HG03135 (cell line): Measurements from ENCODE around the gene DMAC2.
"Not testable (repeated sequence)": the region's sequence is repeated elsewhere in the genome, so short reads cannot be mapped to it uniquely, and the experiment has no call there.

Experiments used
- ATAC-seq: cut with Tn5 transposase; IDR thresholded peaks from one replicate; pipeline ENCODE4 v1.9.1; 2021; ENCODE audit warnings: mild to moderate bottlenecking, moderate library complexity; ENCODE audit not compliant: unreplicated experiment

DMAC2 gene

DNA sequence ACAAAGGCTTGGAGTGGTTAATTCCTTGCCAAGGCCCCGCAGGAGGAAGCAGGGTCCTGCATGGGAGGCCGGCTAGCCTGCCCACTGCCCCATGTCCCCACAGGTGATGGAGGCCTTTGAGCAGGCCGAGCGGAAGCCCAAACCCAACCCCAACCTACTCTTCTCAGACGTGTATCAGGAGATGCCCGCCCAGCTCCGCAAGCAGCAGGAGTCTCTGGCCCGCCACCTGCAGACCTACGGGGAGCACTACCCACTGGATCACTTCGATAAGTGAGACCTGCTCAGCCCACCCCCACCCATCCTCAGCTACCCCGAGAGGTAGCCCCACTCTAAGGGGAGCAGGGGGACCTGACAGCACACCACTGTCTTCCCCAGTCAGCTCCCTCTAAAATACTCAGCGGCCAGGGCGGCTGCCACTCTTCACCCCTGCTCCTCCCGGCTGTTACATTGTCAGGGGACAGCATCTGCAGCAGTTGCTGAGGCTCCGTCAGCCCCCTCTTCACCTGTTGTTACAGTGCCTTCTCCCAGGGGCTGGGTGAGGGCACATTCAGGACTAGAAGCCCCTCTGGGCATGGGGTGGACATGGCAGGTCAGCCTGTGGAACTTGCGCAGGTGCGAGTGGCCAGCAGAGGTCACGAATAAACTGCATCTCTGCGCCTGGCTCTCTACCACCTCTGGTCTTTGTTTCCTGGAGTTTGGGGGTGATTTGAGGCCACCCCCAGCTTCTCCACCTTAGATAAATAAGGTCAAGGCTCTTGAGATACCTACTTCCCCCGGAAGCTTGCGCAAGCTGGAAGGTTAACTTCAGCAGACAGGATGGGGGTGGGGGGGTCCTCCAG is 15.2 kb downstream of the DMAC2 start:
- ATAC-seq, result no peak

DNA sequence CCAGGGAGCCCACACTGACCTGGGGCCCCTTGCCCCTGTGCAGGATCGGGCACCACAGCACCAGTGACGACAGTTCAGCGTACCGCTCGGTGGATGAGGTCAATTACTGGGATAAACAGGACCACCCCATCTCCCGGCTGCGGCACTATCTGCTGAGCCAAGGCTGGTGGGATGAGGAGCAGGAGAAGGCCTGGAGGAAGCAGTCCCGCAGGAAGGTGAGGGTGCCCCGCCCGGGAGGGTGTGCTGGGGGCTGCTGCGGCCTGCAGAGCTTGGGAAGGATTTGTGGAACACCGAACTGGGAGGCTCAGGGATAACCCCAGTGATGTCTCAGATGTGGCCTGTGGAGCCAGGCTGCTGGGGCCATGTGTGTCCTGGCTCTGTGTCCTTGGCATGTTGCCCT is 16.8 kb downstream of the DMAC2 start:
- ATAC-seq, result no peak

DNA sequence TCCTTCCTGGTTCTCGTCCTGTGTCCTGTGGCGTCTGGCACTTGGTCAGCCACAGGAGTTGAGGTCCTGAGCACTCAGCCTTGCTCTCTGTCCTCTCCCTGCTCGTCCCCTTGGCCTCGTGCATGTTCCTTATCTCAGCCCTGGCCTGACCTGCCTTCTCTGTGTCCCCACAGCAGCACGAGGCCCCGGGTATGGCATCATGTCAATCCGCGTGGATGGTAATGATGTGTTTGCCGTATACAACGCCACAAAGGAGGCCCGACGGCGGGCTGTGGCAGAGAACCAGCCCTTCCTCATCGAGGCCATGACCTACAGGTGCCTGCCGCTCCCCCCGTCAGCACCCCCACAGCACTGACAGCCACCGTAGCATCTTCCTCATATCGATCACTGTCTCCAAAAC is 17.3 kb downstream of the DMAC2 start:
- no peak for ATAC-seq

DNA sequence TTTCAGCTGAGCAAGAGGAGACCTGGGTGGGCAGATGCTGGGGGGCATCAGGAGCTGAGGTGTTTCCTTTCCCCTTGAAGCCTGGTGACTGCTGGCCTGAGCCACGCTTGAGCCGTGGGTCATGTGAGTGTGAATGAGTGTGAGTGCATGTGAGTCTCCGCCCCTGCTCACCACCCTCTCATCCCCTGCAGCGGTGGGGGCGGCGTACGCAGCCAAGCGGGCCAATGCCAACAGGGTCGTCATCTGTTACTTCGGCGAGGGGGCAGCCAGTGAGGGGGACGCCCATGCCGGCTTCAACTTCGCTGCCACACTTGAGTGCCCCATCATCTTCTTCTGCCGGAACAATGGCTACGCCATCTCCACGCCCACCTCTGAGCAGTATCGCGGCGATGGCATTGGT is 17.7 kb downstream of the DMAC2 start:
- ATAC-seq, result no peak

DNA sequence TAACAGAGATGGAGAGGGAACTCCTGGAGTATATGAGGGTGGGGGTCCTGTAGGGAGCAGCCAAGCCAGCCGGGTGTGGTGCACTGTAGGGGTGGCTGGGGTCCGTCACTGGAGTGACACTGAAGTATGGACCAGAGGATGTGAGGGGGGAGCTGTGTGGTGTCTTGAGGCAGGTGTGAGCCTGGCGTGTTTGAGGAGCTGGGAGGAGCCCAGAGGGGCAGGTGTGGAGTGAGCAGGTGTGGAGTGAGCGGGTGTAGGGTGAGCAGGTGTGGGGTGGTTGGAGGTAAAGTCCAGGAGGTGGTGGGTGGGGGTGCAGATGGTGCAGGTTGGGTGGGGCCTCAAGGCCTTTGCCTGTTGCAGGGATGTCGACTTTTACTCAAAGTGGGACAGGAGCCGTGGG is 18.4 kb downstream of the DMAC2 start:
- ATAC-seq, result no peak

DNA sequence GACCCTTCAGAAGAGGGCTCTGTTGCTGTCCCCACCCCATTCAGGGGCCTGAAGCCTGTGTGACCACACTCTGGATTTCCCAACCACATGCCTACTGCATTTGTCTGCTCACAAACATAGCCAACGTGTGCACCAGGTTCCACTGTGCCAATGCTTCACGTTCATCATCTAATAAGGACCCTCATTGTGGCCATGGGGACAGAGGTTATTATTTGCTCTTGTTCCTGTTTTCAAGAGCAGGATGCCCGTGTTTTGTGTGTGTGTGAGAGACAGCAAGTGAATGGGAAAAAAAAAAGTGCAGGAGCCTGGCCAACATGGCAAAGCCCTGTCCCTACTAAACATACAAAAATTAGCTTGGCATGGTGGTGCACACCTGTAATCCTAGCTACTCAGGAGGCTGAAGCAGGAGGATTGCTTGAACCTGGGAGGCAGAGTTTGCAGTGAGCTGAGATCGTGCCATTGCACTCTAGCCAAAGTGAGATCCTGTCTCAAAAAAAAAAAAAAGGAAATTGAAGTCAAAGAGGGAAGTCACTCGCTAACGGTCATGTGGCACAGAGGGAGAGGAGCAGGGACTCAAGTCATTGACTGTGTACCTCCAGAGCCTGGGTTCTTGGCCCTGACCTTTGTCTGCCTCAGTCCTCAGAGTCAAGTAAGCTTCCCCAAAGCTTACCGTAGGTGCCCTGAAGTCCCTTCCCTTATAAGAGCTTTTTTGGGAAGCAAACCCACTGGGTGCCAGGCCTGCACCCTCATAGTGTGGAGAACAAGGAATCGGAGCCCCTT is 19.4 kb downstream of the DMAC2 start:
- ATAC-seq, result no peak

DNA sequence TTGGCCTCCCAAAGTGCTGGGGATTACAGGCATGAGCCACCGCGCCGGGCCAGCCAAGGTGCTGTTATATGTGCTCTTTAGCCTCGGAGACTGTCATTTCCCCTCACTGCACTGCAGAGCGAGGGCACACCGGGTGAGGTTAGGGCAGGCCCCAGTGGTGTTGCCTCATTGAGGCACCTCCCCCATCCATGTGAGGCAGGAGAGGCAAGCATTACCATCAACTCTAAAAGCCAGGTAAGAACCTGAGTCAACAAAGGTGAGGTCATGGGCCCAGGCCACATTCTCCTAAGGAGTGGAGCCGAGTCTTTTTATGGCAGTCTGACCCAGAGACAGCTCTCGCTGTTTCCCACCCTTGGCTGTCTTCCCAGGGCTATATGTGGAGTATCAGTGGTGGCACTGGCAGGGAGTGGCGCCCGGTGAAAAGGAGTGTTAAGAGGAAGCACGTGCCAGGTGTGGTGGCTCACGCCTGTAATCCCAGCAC is 23.5 kb downstream of the DMAC2 start:
- ATAC-seq, result no peak

DNA sequence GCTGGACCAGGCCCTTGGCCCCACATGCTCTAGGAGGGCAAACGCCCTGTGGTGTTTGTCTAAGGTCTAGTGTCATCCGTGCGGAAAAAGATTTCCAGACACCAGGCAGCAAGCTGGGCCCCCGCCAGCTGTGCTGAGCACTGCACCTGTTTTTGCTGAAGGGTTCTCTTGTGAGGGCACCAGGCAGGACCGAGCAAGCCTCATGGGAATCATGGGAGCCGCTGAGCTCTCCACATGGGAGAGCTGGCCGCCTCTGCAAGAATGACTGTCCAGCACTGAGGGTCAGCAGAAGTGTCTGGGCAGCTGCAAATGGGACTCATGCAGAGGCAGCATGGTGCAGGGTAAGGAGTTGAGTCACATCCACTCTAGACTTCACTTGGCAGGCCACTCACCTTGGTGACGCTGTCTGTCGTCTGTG is 24.5 kb downstream of the DMAC2 start:
- no peak for ATAC-seq

DNA sequence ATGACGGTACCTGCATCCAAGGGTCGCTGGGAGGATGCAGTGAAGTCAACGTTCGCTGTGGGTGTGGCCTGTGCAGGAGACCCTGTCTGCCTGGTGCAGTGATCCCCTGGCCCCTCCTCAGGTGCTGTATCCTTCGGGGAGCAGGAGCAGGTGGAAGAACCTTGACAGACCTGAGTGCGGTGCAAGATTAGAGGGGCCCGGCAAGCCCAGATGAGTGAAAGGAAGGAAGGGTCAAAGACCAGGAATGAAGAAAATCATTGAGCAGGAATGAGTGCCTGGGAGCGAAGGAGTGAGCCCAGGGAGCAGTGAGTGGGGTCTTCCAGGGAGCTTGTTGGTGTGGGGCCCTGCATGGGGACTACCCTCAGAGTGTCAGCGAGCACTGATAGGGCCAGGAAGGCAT is 25.3 kb downstream of the DMAC2 start:
- no peak for ATAC-seq

DNA sequence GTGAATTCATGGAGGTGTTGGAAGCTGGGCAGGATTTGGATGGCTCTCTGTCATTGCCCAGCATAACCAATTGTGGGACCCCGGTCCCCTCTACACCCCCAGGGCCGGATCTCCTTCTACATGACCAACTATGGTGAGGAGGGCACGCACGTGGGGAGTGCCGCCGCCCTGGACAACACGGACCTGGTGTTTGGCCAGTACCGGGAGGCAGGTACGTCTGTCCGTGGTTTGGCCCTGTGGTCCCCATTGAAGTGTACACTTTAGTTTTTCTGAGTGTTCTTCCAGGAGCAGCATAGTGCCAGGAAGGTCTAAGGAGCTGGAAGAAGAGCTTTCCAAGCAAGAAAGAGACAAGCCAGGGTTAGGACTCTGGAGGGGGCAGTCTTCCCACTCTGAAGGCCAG is 25.8 kb downstream of the DMAC2 start:
- ATAC-seq, result no peak

DNA sequence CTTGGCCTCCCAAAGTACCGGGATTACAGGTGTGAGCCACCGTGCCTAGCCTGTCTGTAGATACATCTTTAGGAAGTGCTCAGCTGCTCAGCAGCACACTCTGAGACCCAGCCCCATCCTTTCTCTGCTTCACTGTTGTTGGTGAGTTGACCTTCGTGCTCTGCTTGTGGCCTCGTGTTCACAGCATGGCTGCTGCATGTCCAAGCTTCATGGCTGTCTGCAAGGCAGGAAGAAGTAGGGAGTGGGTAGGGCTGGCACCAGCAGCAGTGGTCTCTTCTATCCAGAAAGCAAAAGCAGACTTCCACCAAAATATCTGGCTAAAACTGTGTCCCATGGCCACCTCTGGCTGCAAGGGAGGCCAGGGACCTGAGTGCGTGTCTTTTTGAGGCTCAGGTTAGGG is 26.8 kb downstream of the DMAC2 start:
- ATAC-seq, result no peak

DNA sequence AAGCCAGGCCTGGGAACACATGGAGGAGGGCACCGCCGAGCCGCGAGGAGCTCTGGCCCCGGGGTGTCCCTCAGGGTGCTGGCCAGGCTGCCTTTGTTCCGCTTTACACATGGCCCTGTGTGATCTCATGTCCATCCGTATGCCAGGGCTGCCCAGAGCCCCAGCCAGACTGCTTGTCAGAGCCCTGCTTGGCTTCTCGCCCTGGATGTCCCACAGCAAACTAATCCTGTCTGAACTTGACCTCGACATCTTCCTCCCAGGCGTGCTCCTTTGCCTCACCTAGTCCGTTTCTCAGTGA is 27.8 kb downstream of the DMAC2 start:
- ATAC-seq, result no peak

DNA sequence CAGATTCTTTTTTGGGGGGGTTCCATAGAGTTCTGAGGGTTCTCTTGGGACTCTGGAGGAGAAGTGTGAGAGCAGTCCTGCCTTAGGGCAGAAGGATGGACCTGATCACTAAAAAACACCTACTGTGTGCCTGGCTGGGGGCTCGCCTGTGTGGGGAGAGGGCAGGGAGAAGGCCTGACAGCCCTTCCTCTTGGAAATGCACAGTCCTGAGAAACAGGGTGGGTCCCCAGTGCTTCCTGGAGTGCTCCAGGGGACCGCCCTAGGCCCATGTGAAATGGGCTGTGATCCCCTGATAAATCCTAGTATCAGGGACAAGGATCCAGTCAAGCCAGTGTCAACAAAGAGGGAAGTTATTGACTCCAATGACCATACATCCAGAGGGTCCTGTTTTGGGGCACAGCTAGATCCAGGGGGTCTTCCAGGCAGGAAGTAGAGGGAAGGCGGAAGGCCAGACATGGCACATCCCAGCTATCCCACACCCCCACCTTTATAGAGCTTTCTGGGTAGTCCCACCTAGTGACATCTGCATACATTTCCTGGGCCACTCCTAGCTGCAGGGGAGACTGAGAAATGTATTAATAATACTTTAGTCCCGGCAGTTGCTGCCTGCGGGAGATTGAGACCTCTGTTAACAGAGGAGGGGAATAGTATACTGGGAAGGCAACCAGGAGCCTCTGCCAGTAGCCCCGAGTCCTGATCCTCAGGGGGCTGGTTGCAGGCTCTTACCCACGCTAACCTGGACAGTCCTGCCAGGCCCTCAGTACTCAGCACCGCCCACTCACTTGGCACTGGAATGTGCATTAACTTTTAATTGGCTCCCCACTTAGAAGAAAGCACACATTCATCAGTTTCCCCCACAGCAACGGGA is 28.4 kb downstream of the DMAC2 start:
- ATAC-seq, result no peak

DNA sequence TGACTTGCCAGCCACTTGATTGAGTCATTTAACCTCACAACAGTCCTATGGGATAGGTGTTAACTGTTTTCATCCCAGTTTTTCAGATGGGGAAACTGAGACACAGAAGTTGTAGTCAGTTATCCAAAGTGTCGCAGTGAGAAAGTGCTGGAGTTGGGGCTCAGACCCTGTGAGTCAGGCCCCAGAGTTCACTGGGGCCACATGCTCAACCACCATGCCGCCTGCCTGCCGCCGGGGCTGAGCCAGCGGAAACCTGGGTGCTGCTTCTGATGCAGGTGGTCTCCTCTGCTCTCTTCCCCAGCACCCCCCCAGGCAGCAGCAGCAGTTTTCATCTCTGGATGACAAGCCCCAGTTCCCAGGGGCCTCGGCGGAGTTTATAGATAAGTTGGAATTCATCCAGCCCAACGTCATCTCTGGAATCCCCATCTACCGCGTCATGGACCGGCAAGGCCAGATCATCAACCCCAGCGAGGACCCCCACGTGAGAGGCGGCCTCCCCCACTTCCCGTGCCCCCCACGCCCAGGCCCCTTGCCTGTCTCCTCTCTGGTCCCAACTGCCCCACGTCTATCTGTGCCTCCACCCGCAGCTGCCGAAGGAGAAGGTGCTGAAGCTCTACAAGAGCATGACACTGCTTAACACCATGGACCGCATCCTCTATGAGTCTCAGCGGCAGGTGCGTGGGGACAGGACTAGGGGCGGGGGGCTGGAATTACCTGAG is 29.2 kb downstream of the DMAC2 start:
- ATAC-seq, result no peak

DNA sequence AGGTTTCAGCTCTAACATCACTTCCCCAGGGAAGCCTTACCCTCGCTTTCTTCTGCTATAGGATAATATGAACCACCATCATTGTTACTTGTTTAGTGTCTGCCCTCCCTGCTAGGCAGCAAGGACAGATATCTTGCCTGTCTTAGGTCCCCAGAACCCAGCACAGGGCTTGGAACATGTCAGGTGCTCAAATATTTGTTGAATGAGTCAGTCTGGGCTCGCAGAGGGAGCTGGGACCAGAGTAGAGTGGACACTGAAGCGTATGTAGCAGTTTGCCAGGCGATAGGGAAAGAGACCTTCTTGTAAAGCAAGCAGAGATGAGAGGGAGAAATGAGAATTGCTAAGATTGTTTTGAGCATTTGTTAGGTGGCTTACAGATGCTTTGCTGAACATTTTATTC is 30.4 kb downstream of the DMAC2 start:
- ATAC-seq, result no peak

DNA sequence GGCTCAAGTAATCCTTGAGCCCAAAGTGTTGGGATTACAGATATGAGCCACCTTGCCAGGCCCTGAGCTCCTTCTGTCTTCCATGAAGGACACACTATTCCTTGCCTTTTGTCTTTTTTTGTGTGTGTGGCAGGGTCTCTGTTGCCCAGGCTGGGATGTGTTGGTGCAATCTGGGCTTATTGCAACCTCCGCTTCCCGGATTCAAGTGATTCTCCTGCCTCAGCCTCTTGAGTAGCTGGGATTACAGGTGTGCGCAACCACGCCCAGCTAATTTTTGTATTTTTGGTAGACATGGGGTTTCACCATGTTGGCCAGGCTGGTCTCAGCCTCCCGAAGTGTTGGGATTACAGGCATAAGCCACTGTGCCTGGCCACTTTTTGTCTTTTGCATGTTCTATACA is 30.9 kb downstream of the DMAC2 start:
- not testable (repeated sequence) for ATAC-seq

DNA sequence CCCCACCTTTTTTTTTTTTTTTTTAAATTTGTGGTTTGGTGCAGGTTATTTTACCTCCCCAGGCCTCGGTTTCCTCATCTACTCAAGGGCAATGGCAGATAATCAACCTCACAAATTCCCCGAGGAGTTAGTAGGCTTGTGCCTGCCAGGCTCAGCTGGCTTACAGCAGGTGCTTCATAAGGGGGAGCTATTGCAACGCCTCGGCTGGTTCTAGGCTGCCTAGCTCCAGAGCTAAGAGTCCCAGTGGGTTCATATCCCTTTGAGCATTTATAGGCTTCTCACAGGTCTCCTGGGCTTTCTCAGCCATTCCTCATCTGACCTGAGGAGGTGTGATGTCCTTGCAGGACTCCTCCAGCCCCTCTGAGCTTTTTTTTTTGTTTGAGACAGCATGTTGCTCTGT is 31.5 kb downstream of the DMAC2 start:
- no peak for ATAC-seq

DNA sequence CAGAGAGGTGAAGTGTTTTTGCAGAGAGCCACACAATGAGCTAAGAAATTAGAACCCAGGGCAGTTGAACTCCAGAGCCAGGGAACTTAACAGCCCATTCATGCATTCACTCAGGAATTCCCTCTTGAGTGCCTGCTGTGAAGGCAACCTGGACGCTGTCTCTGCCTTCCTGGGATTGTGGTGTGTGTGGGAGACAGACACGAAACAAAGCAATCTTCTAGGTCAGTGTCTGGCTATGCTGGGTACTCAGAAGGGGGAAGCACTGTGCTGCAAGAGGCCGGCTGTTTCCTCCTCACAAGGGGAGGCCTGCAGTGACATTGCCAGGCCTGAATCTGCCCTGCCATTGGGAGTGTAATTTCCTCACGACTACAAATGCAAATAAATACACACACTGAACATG is 32.4 kb downstream of the DMAC2 start:
- no peak for ATAC-seq

DNA sequence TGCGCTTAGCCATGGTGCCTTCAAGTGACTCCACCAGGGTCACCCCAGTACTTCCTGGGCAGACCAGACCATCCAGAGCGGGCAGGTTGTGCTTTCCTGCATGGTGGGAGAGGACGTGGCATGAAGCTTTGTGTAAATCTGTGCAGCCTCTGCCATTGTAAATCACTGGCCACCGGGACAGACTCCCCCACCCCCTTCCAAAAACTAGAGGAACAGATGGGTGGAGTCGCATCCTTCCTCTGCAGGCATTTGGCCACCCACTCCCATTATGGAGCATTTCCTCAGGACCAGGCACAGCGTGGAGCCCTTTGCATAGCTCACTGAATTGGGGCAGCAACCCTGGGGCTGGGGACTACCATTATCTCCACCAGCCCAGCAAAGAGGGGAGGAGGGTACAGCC is 33.9 kb downstream of the DMAC2 start:
- no peak for ATAC-seq

DNA sequence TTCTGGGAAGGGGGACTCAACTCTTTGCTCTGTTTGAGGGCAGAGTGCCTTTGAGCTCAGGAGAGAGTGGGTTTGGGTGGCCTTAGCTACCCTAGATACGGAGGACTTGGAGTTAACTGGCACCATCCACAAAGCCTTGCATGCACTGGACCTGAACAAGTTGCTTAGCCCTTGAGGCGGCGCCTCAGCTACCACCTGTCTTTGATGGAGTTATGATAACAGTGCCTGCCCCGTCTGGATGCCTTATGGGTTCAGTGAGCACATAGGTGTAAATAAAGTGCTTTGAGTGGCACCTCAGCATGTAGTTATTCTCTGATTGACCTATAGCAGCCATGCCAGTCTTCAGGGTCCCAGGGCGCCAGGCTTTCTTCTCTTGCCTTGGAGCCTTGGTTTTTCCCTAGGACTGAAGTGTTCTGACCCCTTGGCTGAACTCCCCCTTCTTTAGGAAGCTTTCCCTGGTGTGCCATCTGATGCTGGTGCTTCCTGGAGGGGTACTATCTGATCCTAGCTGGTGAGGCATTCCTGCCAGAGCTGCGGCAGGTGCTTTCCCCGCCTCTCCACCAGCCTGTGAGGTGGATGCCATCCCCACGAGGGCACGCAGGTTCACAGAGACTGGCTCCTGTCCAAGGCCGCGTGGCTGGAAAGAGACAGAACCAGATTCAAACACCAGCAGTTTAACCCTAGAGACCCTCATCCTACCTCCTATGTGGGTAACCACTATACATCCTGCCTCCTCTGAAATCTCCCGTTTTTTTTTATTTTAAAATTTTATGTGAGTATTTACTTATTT is 36.3 kb downstream of the DMAC2 start:
- no peak for ATAC-seq
